Mononuclear cell (primary cell): ENCODE measurements around the gene KIF27. TPM values are rescaled to one million over a fixed set of nuclear protein-coding genes. Genes with fewer than 3 reads are reported as not detected.
A peak's percentile ranks its signal among the peaks of the same experiment; 100 is the strongest.
"Not testable (repeated sequence)": the region's sequence is repeated elsewhere in the genome, so short reads cannot be mapped to it uniquely, and the experiment has no call there.

Experiments
- H3K27me3 ChIP-seq: 2 replicates; pipeline ENCODE4 v1.6.0; 2011; ENCODE audit warnings: low read length, control low read depth; ENCODE audit not compliant: insufficient read depth
- H3K4me1 ChIP-seq: 2 replicates; pipeline ENCODE4 v1.5.1; 2011; ENCODE audit warnings: mild to moderate bottlenecking, low read length, control low read depth; ENCODE audit not compliant: insufficient read depth
- H3K4me3 ChIP-seq: 2 replicates; pipeline ENCODE4 v1.5.1; 2011; ENCODE audit warnings: mild to moderate bottlenecking, low read length, moderate library complexity
- H3K9me3 ChIP-seq: 2 replicates; pipeline ENCODE4 v1.5.1; 2011; ENCODE audit warnings: low read depth, mild to moderate bottlenecking, control low read depth, low read length
- total RNA-seq: library from RNA; depleted of rRNA; stranded (reverse); fragments of >200 nt; gene quantifications from one replicate; pipeline ENCODE4 v1.2.3, GENCODE V29; 2012

KIF27 gene, protein sequence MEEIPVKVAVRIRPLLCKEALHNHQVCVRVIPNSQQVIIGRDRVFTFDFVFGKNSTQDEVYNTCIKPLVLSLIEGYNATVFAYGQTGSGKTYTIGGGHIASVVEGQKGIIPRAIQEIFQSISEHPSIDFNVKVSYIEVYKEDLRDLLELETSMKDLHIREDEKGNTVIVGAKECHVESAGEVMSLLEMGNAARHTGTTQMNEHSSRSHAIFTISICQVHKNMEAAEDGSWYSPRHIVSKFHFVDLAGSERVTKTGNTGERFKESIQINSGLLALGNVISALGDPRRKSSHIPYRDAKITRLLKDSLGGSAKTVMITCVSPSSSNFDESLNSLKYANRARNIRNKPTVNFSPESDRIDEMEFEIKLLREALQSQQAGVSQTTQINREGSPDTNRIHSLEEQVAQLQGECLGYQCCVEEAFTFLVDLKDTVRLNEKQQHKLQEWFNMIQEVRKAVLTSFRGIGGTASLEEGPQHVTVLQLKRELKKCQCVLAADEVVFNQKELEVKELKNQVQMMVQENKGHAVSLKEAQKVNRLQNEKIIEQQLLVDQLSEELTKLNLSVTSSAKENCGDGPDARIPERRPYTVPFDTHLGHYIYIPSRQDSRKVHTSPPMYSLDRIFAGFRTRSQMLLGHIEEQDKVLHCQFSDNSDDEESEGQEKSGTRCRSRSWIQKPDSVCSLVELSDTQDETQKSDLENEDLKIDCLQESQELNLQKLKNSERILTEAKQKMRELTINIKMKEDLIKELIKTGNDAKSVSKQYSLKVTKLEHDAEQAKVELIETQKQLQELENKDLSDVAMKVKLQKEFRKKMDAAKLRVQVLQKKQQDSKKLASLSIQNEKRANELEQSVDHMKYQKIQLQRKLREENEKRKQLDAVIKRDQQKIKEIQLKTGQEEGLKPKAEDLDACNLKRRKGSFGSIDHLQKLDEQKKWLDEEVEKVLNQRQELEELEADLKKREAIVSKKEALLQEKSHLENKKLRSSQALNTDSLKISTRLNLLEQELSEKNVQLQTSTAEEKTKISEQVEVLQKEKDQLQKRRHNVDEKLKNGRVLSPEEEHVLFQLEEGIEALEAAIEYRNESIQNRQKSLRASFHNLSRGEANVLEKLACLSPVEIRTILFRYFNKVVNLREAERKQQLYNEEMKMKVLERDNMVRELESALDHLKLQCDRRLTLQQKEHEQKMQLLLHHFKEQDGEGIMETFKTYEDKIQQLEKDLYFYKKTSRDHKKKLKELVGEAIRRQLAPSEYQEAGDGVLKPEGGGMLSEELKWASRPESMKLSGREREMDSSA (N-terminal part only)
- total RNA-seq: 6.4 TPM

DNA sequence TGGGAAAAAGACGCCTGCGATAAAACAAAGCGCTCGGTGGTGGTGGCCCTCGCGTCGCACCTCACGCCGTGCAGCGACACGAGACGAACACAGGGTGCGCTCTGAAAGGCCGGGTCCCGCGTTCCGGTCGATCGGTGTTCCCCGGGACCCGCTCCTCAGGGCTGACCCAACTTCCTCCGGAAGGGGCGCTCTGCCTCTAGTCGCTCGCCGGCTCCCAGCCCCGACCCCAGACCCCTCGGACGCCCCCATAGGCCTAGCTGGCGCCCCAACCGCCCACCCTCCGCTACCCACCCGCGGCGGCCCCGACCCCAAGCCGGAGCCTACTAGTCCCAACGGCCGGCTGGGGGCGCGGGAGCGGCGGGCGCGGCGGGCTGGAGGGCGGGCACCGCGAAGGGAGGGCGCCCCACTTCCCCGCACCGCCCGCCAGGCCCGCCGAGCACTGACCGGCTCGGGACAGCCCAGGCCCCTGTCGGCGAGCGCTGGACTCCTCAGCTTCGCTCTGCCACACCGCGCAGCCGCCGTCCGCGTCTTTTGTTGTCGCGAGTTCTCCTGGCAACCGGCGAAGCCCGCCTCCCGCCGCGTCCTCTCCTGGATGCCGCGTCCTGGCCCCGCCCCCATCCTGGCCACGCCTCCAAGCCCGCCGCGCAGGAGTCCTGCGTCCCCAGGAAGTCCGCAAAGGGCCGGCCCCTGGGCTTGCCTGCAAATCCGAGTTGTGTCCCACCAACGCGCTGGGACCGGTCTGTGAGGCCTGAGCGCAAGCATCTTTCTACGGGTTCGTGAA is at the start of gene KIF27:
Gene KIF27 (minus strand): TSS at position 506 of the 781 bp plus-strand sequence. CDS start 5,841 bp downstream, outside the sequence.
- Histone ChIP-seq H3K9me3 (no peaks in the 10 kb centered on the region), H3K4me3 (peak within 1 kb of the TSS; percentile 53), H3K4me1 (peaks cover 13% of the 10 kb centered on the region), H3K27me3 (no peaks in the 10 kb centered on the region)

DNA sequence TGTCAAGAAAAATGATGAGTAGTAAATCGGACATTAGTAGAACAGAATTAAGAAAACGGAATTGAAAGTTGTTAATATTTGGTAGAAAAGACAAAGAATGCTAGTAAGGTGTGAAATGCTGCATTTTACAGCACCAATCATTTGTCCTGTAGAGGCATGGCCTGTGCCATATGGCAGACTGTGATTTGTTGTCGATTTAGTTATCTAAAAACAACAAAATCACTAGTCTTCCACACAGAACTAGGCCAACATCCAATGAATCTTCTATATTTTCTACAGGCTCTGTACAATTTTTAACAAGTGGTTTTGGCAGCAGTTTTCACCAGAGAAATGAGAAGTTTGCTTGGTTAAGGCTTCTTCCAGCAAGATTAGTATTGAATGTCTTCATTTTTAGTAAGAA is 48.4 kb upstream of the KIF27 start:
- H3K27me3 ChIP-seq: no peaks in the 10 kb centered on the region
- H3K4me3 ChIP-seq: no peak overlapping the region
- no peaks in the 10 kb centered on the region for H3K9me3 ChIP-seq
- no peaks in the 10 kb centered on the region for H3K4me1 ChIP-seq

DNA sequence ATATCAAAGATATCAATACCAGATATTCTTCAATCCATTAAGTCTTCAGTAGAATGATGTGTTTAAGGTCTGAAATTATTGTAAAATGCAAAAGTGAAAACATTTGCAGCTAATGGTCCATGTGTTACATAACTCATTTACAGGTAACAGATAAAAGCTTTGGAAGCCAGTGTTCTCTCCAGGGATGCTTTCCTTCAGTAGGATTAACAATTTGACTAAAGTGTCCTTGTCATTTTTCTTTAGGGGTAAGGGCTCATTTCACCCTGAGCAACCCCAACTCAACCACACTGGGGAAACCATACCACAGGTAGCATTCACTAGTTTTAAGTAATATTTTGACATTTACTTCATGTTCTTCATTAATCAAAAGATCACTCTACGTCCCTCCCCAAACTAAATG is 45.8 kb upstream of the KIF27 start:
- H3K4me3 ChIP-seq: no peak overlapping the region
- no peaks in the 10 kb centered on the region for H3K9me3 ChIP-seq
- no peaks in the 10 kb centered on the region for H3K4me1 ChIP-seq
- no peaks in the 10 kb centered on the region for H3K27me3 ChIP-seq

DNA sequence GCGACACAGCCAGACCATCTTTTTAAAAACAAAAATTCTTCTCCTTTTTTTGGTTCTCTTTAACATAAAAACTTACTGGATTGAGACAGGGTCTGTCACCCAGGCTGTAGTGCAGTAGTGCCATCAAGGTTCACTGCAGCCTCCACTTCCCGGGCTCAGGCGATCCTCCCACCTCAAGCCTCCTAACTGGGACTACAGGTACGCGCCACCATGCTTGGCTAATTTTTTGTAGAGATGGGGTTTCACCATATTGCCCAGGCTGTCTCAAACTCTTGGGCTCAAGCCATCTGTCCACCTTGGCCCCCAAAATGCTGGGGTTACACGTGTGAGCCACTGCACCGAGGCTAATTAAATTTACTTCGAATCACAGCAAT is 45.0 kb upstream of the KIF27 start:
- no peak overlapping the region for H3K4me3 ChIP-seq
- H3K9me3 ChIP-seq: no peaks in the 10 kb centered on the region
- H3K4me1 ChIP-seq: no peaks in the 10 kb centered on the region
- H3K27me3 ChIP-seq: no peaks in the 10 kb centered on the region

DNA sequence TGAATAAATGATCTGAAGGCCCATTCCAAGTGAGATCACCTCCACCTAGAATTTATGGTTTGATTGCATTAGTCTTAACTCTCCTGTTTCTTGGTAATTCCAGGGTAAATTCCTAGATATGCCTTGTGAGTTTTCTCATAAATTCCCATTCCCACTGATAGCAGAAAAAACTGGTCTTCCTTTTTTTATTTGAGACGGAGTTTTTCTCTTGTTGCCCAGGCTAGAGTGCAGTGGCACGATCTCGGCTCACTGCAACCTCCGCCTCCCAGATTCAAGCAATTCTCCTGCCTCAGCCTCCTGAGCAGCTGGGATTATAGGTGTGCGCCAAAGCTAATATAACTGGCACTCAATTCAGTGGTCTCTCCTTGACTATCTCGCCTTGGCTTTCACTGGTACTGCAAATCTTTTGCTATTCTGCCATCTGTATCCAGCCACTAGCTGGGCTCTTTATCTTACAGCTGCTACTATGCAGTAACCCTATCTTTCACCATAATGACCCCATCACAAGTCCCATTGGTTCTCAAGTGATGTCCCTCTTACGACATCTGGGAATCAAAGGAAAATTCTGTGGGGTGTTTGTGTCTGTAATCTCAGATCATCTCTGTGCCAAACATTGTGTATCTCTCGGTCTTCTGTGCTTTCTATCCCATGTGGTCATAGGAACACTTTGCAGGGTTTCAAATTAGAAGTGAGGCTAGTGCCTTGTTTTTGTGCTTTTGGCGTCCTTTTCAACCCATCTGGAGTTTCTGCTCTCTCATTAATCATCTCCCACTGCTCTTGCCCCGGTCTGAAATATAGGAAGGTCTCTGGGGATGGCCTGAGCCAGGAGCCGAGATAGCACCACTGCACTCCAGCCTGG is 44.3 kb upstream of the KIF27 start:
- Histone ChIP-seq H3K27me3 (no peaks in the 10 kb centered on the region), H3K9me3 (no peaks in the 10 kb centered on the region), H3K4me3 (no peak overlapping the region), H3K4me1 (no peaks in the 10 kb centered on the region)

DNA sequence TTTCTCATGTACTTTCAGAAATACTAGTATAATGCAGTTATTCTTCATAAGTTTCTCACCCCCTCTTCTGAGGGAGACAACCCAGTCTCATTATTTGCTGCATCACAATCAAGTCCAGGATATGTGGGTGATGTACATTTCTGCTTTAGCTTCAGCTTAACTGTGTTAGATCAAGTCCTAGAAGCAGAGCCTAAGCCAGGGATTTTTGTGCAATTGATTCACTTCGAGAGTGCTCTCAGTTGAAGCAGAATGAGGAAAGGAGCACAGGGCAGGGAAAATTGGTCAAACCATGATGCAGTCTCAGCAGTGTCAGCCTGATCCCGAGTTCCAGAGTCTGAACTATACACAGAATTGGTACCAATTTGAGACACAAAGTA is 43.7 kb upstream of the KIF27 start:
- no peak overlapping the region for H3K4me3 ChIP-seq
- H3K27me3 ChIP-seq: no peaks in the 10 kb centered on the region
- H3K4me1 ChIP-seq: no peaks in the 10 kb centered on the region
- H3K9me3 ChIP-seq: no peaks in the 10 kb centered on the region

DNA sequence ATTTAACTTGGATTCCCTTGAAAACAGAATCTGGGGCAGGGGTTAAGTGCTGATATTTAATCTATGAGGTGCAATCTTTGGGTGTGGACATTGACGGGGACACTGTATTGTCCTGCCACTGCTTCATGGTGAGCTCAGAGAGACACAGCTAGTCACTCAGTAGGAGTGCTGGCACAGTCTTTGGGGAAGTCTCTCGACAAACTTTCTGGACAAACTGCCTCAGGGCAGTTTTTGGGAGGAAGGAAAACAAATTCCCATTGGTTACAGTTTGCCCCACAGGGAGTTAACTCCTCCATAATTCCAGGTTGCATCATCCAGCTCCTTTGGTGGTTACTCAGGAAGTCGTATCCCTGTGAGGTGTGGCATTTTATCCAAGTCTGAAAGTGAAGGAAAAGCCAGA is 40.9 kb upstream of the KIF27 start:
- Histone ChIP-seq H3K4me3 (no peak overlapping the region), H3K9me3 (no peaks in the 10 kb centered on the region), H3K4me1 (peaks cover 2% of the 10 kb centered on the region), H3K27me3 (no peaks in the 10 kb centered on the region)

DNA sequence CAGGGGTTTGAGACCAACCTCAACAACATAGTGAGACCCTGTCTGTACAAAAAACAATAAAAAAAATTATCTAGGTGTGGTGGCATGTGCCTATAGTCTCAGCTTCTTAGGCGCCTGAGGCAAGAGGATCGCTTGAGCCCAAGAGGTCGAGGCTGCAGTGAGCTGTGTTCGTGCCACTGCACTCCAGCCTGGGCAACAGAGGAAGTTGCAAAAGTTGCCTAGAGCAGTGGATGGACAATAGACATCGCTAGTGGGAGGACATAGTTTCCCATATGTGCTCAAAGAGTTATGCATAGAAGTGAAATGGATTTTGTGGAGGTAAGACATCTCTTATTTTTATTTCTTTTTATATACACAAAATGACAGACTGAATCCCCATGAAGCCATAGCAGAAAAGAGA is 39.8 kb upstream of the KIF27 start:
- Histone ChIP-seq H3K27me3 (no peaks in the 10 kb centered on the region), H3K4me3 (no peak overlapping the region), H3K4me1 (peaks cover 6% of the 10 kb centered on the region), H3K9me3 (no peaks in the 10 kb centered on the region)

DNA sequence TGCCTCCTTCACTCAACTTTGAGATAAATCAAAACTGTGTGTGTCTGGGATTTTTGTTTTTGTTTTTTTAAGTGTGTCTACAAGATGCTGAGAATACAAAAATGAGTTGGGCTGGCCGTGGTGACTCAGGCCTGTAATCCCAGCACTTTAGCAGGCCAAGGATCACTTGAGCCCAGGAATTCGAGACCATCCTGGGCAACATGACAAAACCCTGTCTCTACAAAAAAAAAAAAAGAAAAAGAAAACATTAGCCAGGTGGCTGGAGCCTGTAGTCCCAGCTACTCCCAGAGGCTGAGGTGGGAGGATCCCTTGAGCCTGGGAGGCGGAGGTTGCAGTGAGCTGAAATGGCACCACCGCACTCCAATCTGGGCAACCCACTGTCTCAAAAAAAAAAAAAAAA is 37.8 kb upstream of the KIF27 start:
- Histone ChIP-seq H3K9me3 (no peaks in the 10 kb centered on the region), H3K27me3 (no peaks in the 10 kb centered on the region), H3K4me3 (no peak overlapping the region), H3K4me1 (peaks cover 15% of the 10 kb centered on the region)

DNA sequence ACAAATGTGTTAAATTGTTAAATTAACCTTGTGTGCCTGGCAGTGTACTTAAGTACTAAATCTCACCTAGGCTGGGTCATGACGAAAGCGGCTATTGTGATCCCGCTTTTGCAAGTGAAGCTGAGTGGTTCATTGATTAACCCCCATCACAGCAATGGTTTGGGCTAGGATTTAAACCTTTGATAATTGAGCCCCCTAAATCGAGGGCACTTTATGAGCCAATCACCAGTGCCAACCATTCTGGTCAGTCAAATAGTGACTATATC is 35.9 kb upstream of the KIF27 start:
- Histone ChIP-seq H3K4me3 (peak overlapping the region; percentile 91), H3K9me3 (no peaks in the 10 kb centered on the region), H3K4me1 (peaks cover 15% of the 10 kb centered on the region), H3K27me3 (no peaks in the 10 kb centered on the region)

DNA sequence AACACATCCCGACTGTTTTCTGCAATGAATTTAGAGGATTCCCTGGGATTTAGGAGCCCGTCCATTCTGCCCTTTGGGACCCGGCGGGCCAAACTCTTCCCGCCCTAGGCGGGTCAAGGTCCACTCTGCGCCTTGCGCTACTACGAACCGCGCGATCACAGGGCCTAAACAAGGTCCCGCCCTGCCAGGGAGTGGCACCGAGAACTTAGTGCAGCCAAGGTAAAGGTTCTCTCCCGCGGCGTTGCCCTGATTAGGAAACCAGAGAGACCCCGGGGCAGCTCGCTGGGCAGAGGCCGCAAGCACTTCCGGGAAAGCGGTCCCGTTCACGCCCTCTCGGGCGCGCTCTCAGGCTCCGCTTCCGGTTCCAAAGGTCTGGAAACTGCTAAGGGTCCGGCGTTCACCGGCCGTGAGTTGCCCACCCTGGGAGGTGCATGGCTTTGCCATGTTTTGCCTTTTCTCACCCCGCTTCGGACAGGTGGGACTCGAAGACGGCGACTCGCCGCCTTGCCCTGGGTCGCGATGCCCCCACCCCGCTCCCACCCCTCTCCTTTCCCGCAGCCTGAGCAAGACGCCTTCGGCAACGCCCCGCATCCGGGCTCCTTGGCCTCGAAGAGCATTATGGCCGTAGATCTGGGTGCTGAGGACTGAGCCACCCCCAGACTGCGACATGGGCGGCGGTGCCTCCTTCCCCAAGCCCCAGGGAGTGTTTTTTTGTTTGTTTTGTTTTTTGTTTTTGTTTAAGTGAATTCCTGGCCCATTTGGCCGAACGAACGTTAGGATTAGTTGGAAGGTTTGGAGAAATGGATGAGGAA is 35.4 kb upstream of the KIF27 start:
- peak overlapping the region; percentile 91 for H3K4me3 ChIP-seq
- H3K4me1 ChIP-seq: peaks cover 15% of the 10 kb centered on the region
- H3K27me3 ChIP-seq: no peaks in the 10 kb centered on the region
- no peaks in the 10 kb centered on the region for H3K9me3 ChIP-seq

DNA sequence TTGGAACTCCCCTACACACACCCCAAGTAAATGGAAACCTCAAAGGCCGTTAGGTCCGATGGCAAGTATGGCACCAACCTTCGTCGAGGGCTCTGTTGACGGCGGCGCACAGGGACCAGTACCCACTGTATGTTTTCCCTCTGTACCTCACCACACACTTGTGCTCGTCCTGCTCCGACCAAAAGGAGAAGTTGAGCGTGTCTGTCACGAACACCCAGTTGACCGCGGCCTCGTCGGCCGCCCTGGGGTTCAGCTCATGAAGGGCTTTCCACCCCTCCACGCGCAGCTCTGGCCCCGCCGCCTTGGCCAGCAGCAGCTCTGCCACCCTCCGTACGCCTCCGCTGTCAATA is 34.8 kb upstream of the KIF27 start:
- Histone ChIP-seq H3K4me3 (peak overlapping the region; percentile 91), H3K9me3 (no peaks in the 10 kb centered on the region), H3K4me1 (peaks cover 15% of the 10 kb centered on the region), H3K27me3 (no peaks in the 10 kb centered on the region)

DNA sequence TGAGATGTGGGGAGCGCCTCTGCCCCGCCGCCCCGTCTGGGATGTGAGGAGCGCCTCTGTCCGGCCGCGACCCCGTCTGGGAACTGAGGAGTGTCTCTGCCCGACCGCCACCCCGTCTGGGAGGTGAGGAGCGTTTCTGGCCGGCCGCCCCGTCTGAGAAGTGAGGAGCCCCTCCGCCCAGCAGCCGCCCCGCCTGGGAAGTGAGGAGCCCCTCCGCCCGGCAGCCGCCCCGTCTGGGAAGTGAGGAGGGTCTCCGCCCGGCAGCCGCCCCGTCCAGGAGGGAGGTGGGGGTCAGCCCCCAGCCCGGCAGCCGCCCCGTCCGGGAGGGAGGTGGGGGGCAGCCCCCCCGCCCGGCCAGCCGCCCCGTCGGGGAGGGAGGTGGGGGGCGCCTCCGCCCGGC is 26.9 kb upstream of the KIF27 start:
- not testable (repeated sequence) for H3K4me3 ChIP-seq, H3K4me1 ChIP-seq, H3K27me3 ChIP-seq, H3K9me3 ChIP-seq
